ENCODE data around the gene ANKRD29.

The ANKRD29 gene

GRCh38 chr18:23704806-23705205, 42.1 kb upstream of the ANKRD29 start:
- in situ Hi-C loops (cut with MboI; ENCODE audit: low pct_unique_long_range_greater_than_20kb, low sequenced_read_pairs, unreplicated experiment) = no loop called here
- TF ChIP-seq CTCF (IDR thresholded peaks at IDR 0.05; ENCODE audit: extremely low read depth, insufficient read depth, missing control alignments) = no peak
- no peak for DNase-seq (ENCODE audit: low spot score)

GRCh38 chr18:23703987-23704384, 41.3 kb upstream of the ANKRD29 start:
- no peak for DNase-seq (ENCODE audit: low spot score)
- TF ChIP-seq CTCF (IDR thresholded peaks at IDR 0.05; ENCODE audit: extremely low read depth, insufficient read depth, missing control alignments) = no peak
- in situ Hi-C loops (cut with MboI; ENCODE audit: low pct_unique_long_range_greater_than_20kb, low sequenced_read_pairs, unreplicated experiment) = no loop called here

- TF ChIP-seq CTCF (IDR thresholded peaks at IDR 0.05; ENCODE audit: extremely low read depth, insufficient read depth, missing control alignments) = peak; percentile 41
- in situ Hi-C loops (cut with MboI; ENCODE audit: low pct_unique_long_range_greater_than_20kb, low sequenced_read_pairs, unreplicated experiment) = no loop called here
- peak; percentile 52 for DNase-seq (ENCODE audit: low spot score)
Observed at GRCh38 chr18:23703057-23703986, 40.6 kb upstream of the ANKRD29 start.

- DNase-seq (ENCODE audit: low spot score) = no peak
- in situ Hi-C loops (cut with MboI; ENCODE audit: low pct_unique_long_range_greater_than_20kb, low sequenced_read_pairs, unreplicated experiment) = no loop called here
- TF ChIP-seq CTCF (IDR thresholded peaks at IDR 0.05; ENCODE audit: extremely low read depth, insufficient read depth, missing control alignments) = no peak
Observed at GRCh38 chr18:23702606-23703005, 39.9 kb upstream of the ANKRD29 start.

- no peak for DNase-seq (ENCODE audit: low spot score)
- in situ Hi-C loops (cut with MboI; ENCODE audit: low pct_unique_long_range_greater_than_20kb, low sequenced_read_pairs, unreplicated experiment) = no loop called here
- no peak for TF ChIP-seq CTCF (IDR thresholded peaks at IDR 0.05; ENCODE audit: extremely low read depth, insufficient read depth, missing control alignments)
Observed at GRCh38 chr18:23701544-23702064, 38.9 kb upstream of the ANKRD29 start.

GRCh38 chr18:23701017-23701416, 38.3 kb upstream of the ANKRD29 start:
- no peak for TF ChIP-seq CTCF (IDR thresholded peaks at IDR 0.05; ENCODE audit: extremely low read depth, insufficient read depth, missing control alignments)
- no peak for DNase-seq (ENCODE audit: low spot score)
- in situ Hi-C loops (cut with MboI; ENCODE audit: low pct_unique_long_range_greater_than_20kb, low sequenced_read_pairs, unreplicated experiment) = no loop called here

Data from GM13977 (cell line).